PC-3 (cell line): ENCODE results near the gene IL18R1.

Source experiments
- CTCF ChIP-seq: fragments of 300-600 bp; sonication (generic); conservative IDR thresholded peaks from 2 replicates; pipeline ENCODE4 v1.5.1; 2017; ENCODE audit warnings: antibody characterized with exemption, low read depth, mild to moderate bottlenecking, low read length
- EZH2 ChIP-seq: fragments of 300-600 bp; sonication (generic); IDR thresholded peaks from one replicate; pipeline ENCODE4 v1.6.1; 2017; ENCODE audit warnings: antibody characterized with exemption, mild to moderate bottlenecking, low read length; ENCODE audit not compliant: unreplicated experiment
- EZH2phosphoT487 ChIP-seq: fragments of 300-600 bp; sonication (generic); IDR thresholded peaks from 2 replicates; pipeline ENCODE4 v1.6.1; 2018; ENCODE audit warnings: mild to moderate bottlenecking, antibody characterized with exemption, low read length, borderline replicate concordance

- TF ChIP-seq CTCF (no peak), EZH2phosphoT487 (no peak), EZH2 (no peak)
Observed at GRCh38 chr2:102365763-102366162, 10.2 kb downstream of the IL18R1 start.
